HepG2 (cell line): ENCODE measurements around the gene DCTN3. TPM values are rescaled to one million over a fixed set of nuclear protein-coding genes. Genes with fewer than 3 reads are reported as not detected.

Experiments
- ATAC-seq: fragments of 200-7000 bp; cut with Tn5 transposase; 3 replicates; pipeline ENCODE4 v1.9.1; 2020; ENCODE audit warnings: mild to moderate bottlenecking, moderate library complexity
- BruUV-seq: library from RNA; stranded (reverse); fragments of 400-500 nt; replicated peaks from 2 replicates; lab custom pipeline; 2021; lab: Mats Ljungman, UMichigan
- CTCF ChIA-PET: fragments of 300-600 bp; formaldehyde crosslinking; extraction: SDS; loops from one replicate; lab custom pipeline; 2021; ENCODE audit warnings: low total read pairs, inconsistent platforms, low intra/inter-chr PET ratio; lab: Yijun Ruan, JAX
- POLR2A ChIA-PET: fragments of 350-600 bp; sonication (Branson Sonifier 250); formaldehyde crosslinking; loops from one replicate; lab custom pipeline; 2020; ENCODE audit warnings: antibody characterized with exemption, inconsistent platforms; lab: Yijun Ruan, JAX
- DNase-seq: peaks from one replicate; pipeline ENCODE4 v3.0.0-alpha.2; 2015; ENCODE audit warnings: low spot score
- FAIRE-seq: peaks from 3 replicates; lab custom pipeline; 2011; peaks lifted over from hg19 to GRCh38; lab: Jason Lieb, UNC
- H2AFZ ChIP-seq: one replicate; pipeline ENCODE4 v1.6.1; 2011; ENCODE audit warnings: low read length, inconsistent platforms
- H3K27ac ChIP-seq: fragments of 300-600 bp; 3 replicates; pipeline ENCODE4 v1.8.0; 2011; ENCODE audit warnings: mixed run types, mild to moderate bottlenecking, mixed read lengths, low read length, inconsistent platforms; ENCODE audit not compliant: insufficient read depth; ENCODE audit errors: extremely low read length
- H3K27me3 ChIP-seq, 2 experiments: fragments of 200-600 bp in 1 of 2; 2 replicates in 1 of 2; 3 replicates in 1 of 2; pipeline versions ENCODE4 v1.6.0 to v1.8.0; 2011; ENCODE audit warnings: low read length in 2 of 2, mild to moderate bottlenecking in 2 of 2, moderate library complexity in 2 of 2, inconsistent platforms in 1 of 2; ENCODE audit not compliant: insufficient read depth in 2 of 2, control insufficient read depth in 1 of 2
- H3K36me3 ChIP-seq, 2 experiments: fragments of 200-600 bp in 1 of 2; replicated peaks in 1 of 2; 2 replicates in 1 of 2; 3 replicates in 1 of 2; pipeline versions ENCODE4 v1.5.1 to v1.8.0; 2011; ENCODE audit warnings: low read length in 2 of 2, inconsistent platforms in 1 of 2; ENCODE audit not compliant: insufficient read depth in 2 of 2, control insufficient read depth in 1 of 2
- H3K4me1 ChIP-seq: 2 replicates; pipeline ENCODE4 v1.5.1; 2012; ENCODE audit warnings: low read length, inconsistent platforms; ENCODE audit not compliant: insufficient read depth
- H3K4me2 ChIP-seq: 2 replicates; pipeline ENCODE4 v1.6.0; 2011; ENCODE audit warnings: low read depth, low read length, inconsistent platforms
- H3K4me3 ChIP-seq, 3 experiments: fragments of 200-600 bp in 1 of 3; sonication (generic), shearing (Covaris generic) in 1 of 3; replicated peaks in 1 of 3; 2 replicates each; pipeline ENCODE4 v1.5.1; 2011 to 2016; ENCODE audit warnings: low read length in 3 of 3, inconsistent platforms in 2 of 3, low read depth in 2 of 3, mild to moderate bottlenecking in 2 of 3, control low read depth in 1 of 3, mixed read lengths in 1 of 3; ENCODE audit not compliant: insufficient read depth in 1 of 3
- H3K79me2 ChIP-seq: one replicate; pipeline ENCODE4 v1.6.1; 2011; ENCODE audit warnings: low read length, inconsistent platforms; ENCODE audit not compliant: insufficient read depth
- H3K9ac ChIP-seq: 2 replicates; pipeline ENCODE4 v1.6.0; 2011; ENCODE audit warnings: mild to moderate bottlenecking, low read depth, low read length, inconsistent platforms; ENCODE audit not compliant: insufficient read depth
- H3K9me3 ChIP-seq: 2 replicates; pipeline ENCODE4 v1.5.1; 2012; ENCODE audit warnings: mild to moderate bottlenecking, low read length
- H4K20me1 ChIP-seq: 2 replicates; pipeline ENCODE4 v1.6.0; 2011; ENCODE audit warnings: inconsistent platforms, mild to moderate bottlenecking, low read length, moderate library complexity; ENCODE audit not compliant: insufficient read depth
- MYPOP ChIP-seq: sonication (generic); formaldehyde crosslinking; IDR thresholded peaks from 2 replicates; pipeline ENCODE4 v1.8.1; 2023; ENCODE audit warnings: mild to moderate bottlenecking, moderate library complexity, missing genetic modification reagents
- NCOA1 ChIP-seq: sonication (generic); formaldehyde crosslinking; IDR thresholded peaks from 2 replicates; pipeline ENCODE4 v1.9.0; 2021; ENCODE audit warnings: missing genetic modification reagents
- PRDM10 ChIP-seq: sonication (generic); formaldehyde crosslinking; IDR thresholded peaks from 2 replicates; pipeline ENCODE4 v1.4.0; 2020; ENCODE audit warnings: low read depth, missing genetic modification reagents
- SETDB1 ChIP-seq: sonication (generic); formaldehyde crosslinking; IDR thresholded peaks from 2 replicates; pipeline ENCODE4 v1.5.1; 2020; ENCODE audit warnings: missing genetic modification reagents, mild to moderate bottlenecking, borderline replicate concordance
- TFAP4 ChIP-seq: sonication (generic); IDR thresholded peaks from 2 replicates; pipeline ENCODE4 v1.6.1; 2016; ENCODE audit warnings: low read depth, borderline replicate concordance
- WGBS: methylation state at CpG from one replicate; pipeline ENCODE4 v1.1.6; 2017; ENCODE audit warnings: low lambda C conversion rate; 5-methylcytosine and 5-hydroxymethylcytosine counted together
- in situ Hi-C: cut with HindIII; loops from 2 replicates; pipeline ENCODE4 v1.10.0; 2017; ENCODE audit warnings: low pct_unique_long_range_greater_than_20kb; ENCODE audit not compliant: extremely low pct_ligation_motif_present
- intact Hi-C: fragments of 100-400 bp; cut with micrococcal nuclease; formaldehyde crosslinking; loops from one replicate; pipeline ENCODE4 v1.10.0; 2022; ENCODE audit not compliant: unreplicated experiment
- polyA plus RNA-seq, 8 experiments: library from polyadenylated mRNA; depleted of rRNA in 3 of 8; stranded (reverse) in 7 of 8; unstranded in 1 of 8; fragments of >200 nt; fragmentation: Illumina TruSeq in 4 of 8; extraction: Trizol in 4 of 8; gene quantifications; 2 replicates each; pipeline versions ENCODE4 v1.2.1 to v1.2.3, GENCODE V29; 2011 to 2016; ENCODE audit warnings: low read depth in 4 of 8, missing spikeins in 1 of 8, mixed read lengths in 1 of 8; ENCODE audit not compliant: insufficient read depth in 1 of 8
- total RNA-seq, 5 experiments: library from RNA; depleted of rRNA; stranded (reverse); fragments of >200 nt; fragmentation: Illumina TruSeq; extraction: Trizol; gene quantifications; 2 replicates each; pipeline ENCODE4 v1.2.3, GENCODE V29; 2016; ENCODE audit warnings: low read depth in 1 of 5

The DCTN3 gene
- total and polyA plus RNA-seq, 2 of the 13 experiments (the other 11 are each of a cell fraction or from before 2014, with no cell fraction given), result 27.4 to 34.5 TPM

- TF ChIP-seq SETDB1 (no peak), PRDM10 (CRISPR knock-in tag) (no peak)
These were observed 10.3 kb upstream of the DCTN3 start (continued) for GRCh38 chr9:34630402-34631154.

- POLR2A ChIA-PET, result interaction anchor here (0.9 to 2.0 kb wide), 6 partner anchors 8 to 36 kb away, joined by 3 to 9 read pairs (median 4); partner anchors contain the start of genes DCTN3, GALT, RPP25L and SIGMAR1
- H3K4me2 ChIP-seq, result peak overlapping the region; percentile 72
- DNase-seq (no peak), FAIRE-seq (no peak), ATAC-seq (peak; percentile 10)
- no peak overlapping the region for H3K9ac ChIP-seq
- intact Hi-C loops (no loop called here), in situ Hi-C loops (no loop called here)
- H3K27me3 ChIP-seq, result peaks cover 4 to 20% of the 10 kb centered on the region in 2 experiments; a peak in 3 of 5 replicates
- H3K9me3 ChIP-seq, result no peaks in the 10 kb centered on the region
- no peak overlapping the region for H2AFZ ChIP-seq
- no peak overlapping the region for H3K27ac ChIP-seq
- peak overlapping the region in 1 of 3 experiments; percentile 73; a peak in 2 of 6 replicates for H3K4me3 ChIP-seq
- no TSS peak for BruUV-seq
- H3K36me3 ChIP-seq, result no peaks in the 10 kb centered on the region
- TF ChIP-seq NCOA1 (0 out of 2 replicates have a peak, but pooled peaks have one; percentile 32), MYPOP (CRISPR knock-in tag) (0 out of 2 replicates have a peak, but pooled peaks have one; percentile 4), TFAP4 (no peak)
- H3K79me2 ChIP-seq, result no peaks in the 10 kb centered on the region
- peaks cover 41% of the 10 kb centered on the region for H3K4me1 ChIP-seq
- no peaks in the 10 kb centered on the region for H4K20me1 ChIP-seq
- WGBS, result 81% methylated on average over 1 of the region's 5 CpGs
- CTCF ChIA-PET, result no interaction called here
These were observed 9.2 kb upstream of the DCTN3 start for GRCh38 chr9:34629491-34629808.
